K562 (cell line): Measurements from ENCODE around the gene SMAD3. TPM values are rescaled to one million over a fixed set of nuclear protein-coding genes. Genes with fewer than 3 reads are reported as not detected.

ENCODE experiments used
- CHAMP1 ChIP-seq: fragments of 450-650 bp; IDR thresholded peaks from 2 replicates; pipeline ENCODE4 v1.6.1; 2016; ENCODE audit warnings: mild to moderate bottlenecking
- CREM ChIP-seq: IDR thresholded peaks from 2 replicates; pipeline ENCODE4 v1.6.1; 2014; ENCODE audit warnings: antibody characterized with exemption, low read depth
- ETV6 ChIP-seq, 3 experiments: fragments of 150-350 bp in 1 of 3; sonication (generic) in 1 of 3; formaldehyde crosslinking in 1 of 3; IDR thresholded peaks; 2 replicates each; pipeline versions ENCODE4 v1.6.1 to v1.8.0; 2014 to 2022; ENCODE audit warnings: borderline replicate concordance in 2 of 3, low read depth in 2 of 3, antibody characterized with exemption in 1 of 3, low read length in 1 of 3, mild to moderate bottlenecking in 1 of 3, missing genetic modification reagents in 1 of 3
- GATA2 ChIP-seq: sonication (generic); formaldehyde crosslinking; IDR thresholded peaks from 2 replicates; pipeline ENCODE4 v1.4.0; 2020; ENCODE audit warnings: mild to moderate bottlenecking, missing genetic modification reagents
- MYNN ChIP-seq, 2 experiments: sonication (generic); formaldehyde crosslinking in 1 of 2; IDR thresholded peaks; 2 replicates each; pipeline versions ENCODE4 v1.5.0 to v1.6.1; 2016 to 2020; ENCODE audit warnings: antibody characterized with exemption in 1 of 2, missing genetic modification reagents in 1 of 2
- RBM22 ChIP-seq: fragments of 200-400 bp; formaldehyde crosslinking; IDR thresholded peaks from 2 replicates; pipeline ENCODE4 v1.6.1; 2018; ENCODE audit warnings: low read length, low read depth; ENCODE audit not compliant: poor library complexity, severe bottlenecking
- SLC30A9 ChIP-seq: fragments of 250-450 bp; sonication (Bioruptor Pico); IDR thresholded peaks from 2 replicates; pipeline ENCODE4 v1.8.0; 2022; ENCODE audit warnings: mild to moderate bottlenecking, moderate library complexity
- SMAD4 ChIP-seq: fragments of 250-450 bp; sonication (Bioruptor Pico); conservative IDR thresholded peaks from 2 replicates; pipeline ENCODE4 v1.8.0; 2021; ENCODE audit warnings: inconsistent platforms, mild to moderate bottlenecking, moderate library complexity
- SNIP1 ChIP-seq: fragments of 450-650 bp; IDR thresholded peaks from 2 replicates; pipeline ENCODE4 v1.7.1; 2017; ENCODE audit warnings: low read depth, mild to moderate bottlenecking
- SRSF3 ChIP-seq: fragments of 200-400 bp; formaldehyde crosslinking; IDR thresholded peaks from 2 replicates; pipeline ENCODE4 v1.6.1; 2016; ENCODE audit warnings: mild to moderate bottlenecking, low read length, moderate library complexity; ENCODE audit not compliant: insufficient read depth
- TEAD2 ChIP-seq: fragments of 450-650 bp; IDR thresholded peaks from 2 replicates; pipeline ENCODE4 v1.6.1; 2016; ENCODE audit warnings: missing genetic modification characterization, control low read depth, missing compliant biosample characterization
- ZFP30 ChIP-seq: fragments of 250-450 bp; sonication (Bioruptor Pico); IDR thresholded peaks from 2 replicates; pipeline ENCODE4 v1.8.0; 2022; ENCODE audit warnings: moderate library complexity, mild to moderate bottlenecking, inconsistent platforms, borderline replicate concordance
- ZKSCAN8 ChIP-seq: fragments of 200-800 bp; sonication (Bioruptor generic); IDR thresholded peaks from 2 replicates; pipeline ENCODE4 v1.6.1; 2016; ENCODE audit warnings: missing genetic modification characterization, missing compliant biosample characterization
- ZNF384 ChIP-seq: IDR thresholded peaks from 2 replicates; pipeline ENCODE4 v1.6.1; 2012; ENCODE audit warnings: low read depth, low read length, improper control_type of control experiment
- ZNF395 ChIP-seq: fragments of 200-800 bp; sonication (Bioruptor generic); IDR thresholded peaks from 2 replicates; pipeline ENCODE4 v1.6.1; 2017; ENCODE audit warnings: missing genetic modification characterization, missing compliant biosample characterization
- polyA plus RNA-seq, 8 experiments: library from polyadenylated mRNA; depleted of rRNA in 4 of 8; stranded (reverse) in 5 of 8; unstranded in 3 of 8; fragments of >200 nt; fragmentation: Nextera tagmentation in 2 of 8; fragmentation: Illumina TruSeq in 1 of 8; extraction: Ambion mirVana in 2 of 8; extraction: Trizol in 1 of 8; gene quantifications; 2 replicates each; pipeline versions ENCODE4 v1.2.1 to v1.2.3, GENCODE V29; 2011 to 2014; ENCODE audit warnings: inconsistent platforms in 1 of 8, missing spikeins in 1 of 8
- total RNA-seq, 7 experiments: library from RNA; depleted of rRNA in 6 of 7; stranded (reverse); fragments of >200 nt in 6 of 7; fragmentation: Illumina TruSeq in 2 of 7; extraction: Trizol in 2 of 7; gene quantifications; 2 replicates each; pipeline versions ENCODE4 v1.2.1 to v1.2.3, GENCODE V29; 2011 to 2021; ENCODE audit warnings: low replicate concordance in 1 of 7
- TF ChIP-seq, protein P1 (sequence below): fragments of 250-450 bp; sonication (Bioruptor Pico); IDR thresholded peaks from 2 replicates; pipeline ENCODE4 v1.9.0; 2021; ENCODE audit warnings: mild to moderate bottlenecking
- TF ChIP-seq, protein P2 (sequence below): fragments of 250-450 bp; sonication (Bioruptor Pico); IDR thresholded peaks from 2 replicates; pipeline ENCODE4 v1.8.0; 2022; ENCODE audit warnings: moderate library complexity, mild to moderate bottlenecking, inconsistent platforms
- TF ChIP-seq, protein P3 (sequence below): sonication (generic); formaldehyde crosslinking; IDR thresholded peaks from 2 replicates; pipeline ENCODE4 v1.8.0; 2023; ENCODE audit warnings: mild to moderate bottlenecking, missing genetic modification reagents
- TF ChIP-seq, protein P4 (sequence below): sonication (generic); formaldehyde crosslinking; IDR thresholded peaks from 2 replicates; pipeline ENCODE4 v1.8.1; 2023; ENCODE audit warnings: mild to moderate bottlenecking, missing genetic modification reagents

The SMAD3 gene
- total and polyA plus RNA-seq, 9 of the 15 experiments (the other 6 are each of a cell fraction or from before 2014, with no cell fraction given), result 4.3 to 39.2 (median 11.1) TPM

- no peak for TF ChIP-seq ZNF395 (CRISPR knock-in tag)
- peak; percentile 87 for TF ChIP-seq ZNF384
- no peak for TF ChIP-seq SRSF3
- TF ChIP-seq CHAMP1, result no peak
- TF ChIP-seq CREM, result 0 out of 2 replicates have a peak, but pooled peaks have one; percentile 34
- TF ChIP-seq SLC30A9 (CRISPR knock-in tag), result no peak
- TF ChIP-seq GATA2 (CRISPR knock-in tag), result no peak
- no peak for TF ChIP-seq ZFP30 (CRISPR knock-in tag)
- TF ChIP-seq, protein P1, sequence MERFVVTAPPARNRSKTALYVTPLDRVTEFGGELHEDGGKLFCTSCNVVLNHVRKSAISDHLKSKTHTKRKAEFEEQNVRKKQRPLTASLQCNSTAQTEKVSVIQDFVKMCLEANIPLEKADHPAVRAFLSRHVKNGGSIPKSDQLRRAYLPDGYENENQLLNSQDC (CRISPR knock-in tag), result no peak
- TF ChIP-seq, protein P2, sequence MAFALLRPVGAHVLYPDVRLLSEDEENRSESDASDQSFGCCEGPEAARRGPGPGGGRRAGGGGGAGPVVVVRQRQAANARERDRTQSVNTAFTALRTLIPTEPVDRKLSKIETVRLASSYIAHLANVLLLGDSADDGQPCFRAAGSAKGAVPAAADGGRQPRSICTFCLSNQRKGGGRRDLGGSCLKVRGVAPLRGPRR (CRISPR knock-in tag), result no peak
- TF ChIP-seq MYNN (IDR thresholded peaks at IDR 0.05), result no peak
- no peak for TF ChIP-seq MYNN (CRISPR knock-in tag; IDR thresholded peaks at IDR 0.05)
- TF ChIP-seq RBM22, result no peak
- no peak for TF ChIP-seq SMAD4 (CRISPR knock-in tag)
- TF ChIP-seq, protein P3, sequence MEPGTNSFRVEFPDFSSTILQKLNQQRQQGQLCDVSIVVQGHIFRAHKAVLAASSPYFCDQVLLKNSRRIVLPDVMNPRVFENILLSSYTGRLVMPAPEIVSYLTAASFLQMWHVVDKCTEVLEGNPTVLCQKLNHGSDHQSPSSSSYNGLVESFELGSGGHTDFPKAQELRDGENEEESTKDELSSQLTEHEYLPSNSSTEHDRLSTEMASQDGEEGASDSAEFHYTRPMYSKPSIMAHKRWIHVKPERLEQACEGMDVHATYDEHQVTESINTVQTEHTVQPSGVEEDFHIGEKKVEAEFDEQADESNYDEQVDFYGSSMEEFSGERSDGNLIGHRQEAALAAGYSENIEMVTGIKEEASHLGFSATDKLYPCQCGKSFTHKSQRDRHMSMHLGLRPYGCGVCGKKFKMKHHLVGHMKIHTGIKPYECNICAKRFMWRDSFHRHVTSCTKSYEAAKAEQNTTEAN, result no peak
- TF ChIP-seq ZKSCAN8 (CRISPR knock-in tag), result no peak
- TF ChIP-seq, protein P4, sequence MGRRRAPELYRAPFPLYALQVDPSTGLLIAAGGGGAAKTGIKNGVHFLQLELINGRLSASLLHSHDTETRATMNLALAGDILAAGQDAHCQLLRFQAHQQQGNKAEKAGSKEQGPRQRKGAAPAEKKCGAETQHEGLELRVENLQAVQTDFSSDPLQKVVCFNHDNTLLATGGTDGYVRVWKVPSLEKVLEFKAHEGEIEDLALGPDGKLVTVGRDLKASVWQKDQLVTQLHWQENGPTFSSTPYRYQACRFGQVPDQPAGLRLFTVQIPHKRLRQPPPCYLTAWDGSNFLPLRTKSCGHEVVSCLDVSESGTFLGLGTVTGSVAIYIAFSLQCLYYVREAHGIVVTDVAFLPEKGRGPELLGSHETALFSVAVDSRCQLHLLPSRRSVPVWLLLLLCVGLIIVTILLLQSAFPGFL, result no peak
- TF ChIP-seq TEAD2 (tag), result no peak
- TF ChIP-seq ETV6 (IDR thresholded peaks at IDR 0.05; ENCODE audit: borderline replicate concordance in 1 of 2, low read depth in 2 of 2, low read length in 1 of 2), result no peak
- TF ChIP-seq ETV6 (CRISPR knock-in tag; IDR thresholded peaks at IDR 0.05; ENCODE audit: borderline replicate concordance), result no peak
- TF ChIP-seq SNIP1, result no peak
Measured at GRCh38 chr15:67125589-67126502, 60.4 kb downstream of the SMAD3 start (continued).
